HS-27A (cell line): ENCODE data around the gene TSPAN31.
"Not testable (repeated sequence)": the region's sequence is repeated elsewhere in the genome, so short reads cannot be mapped to it uniquely, and the experiment has no call there.

Experiments used
- DNase-seq: peaks from one replicate; pipeline ENCODE4 v3.0.0-alpha.2; 2012; ENCODE audit warnings: low read depth, missing footprints

The TSPAN31 gene

GRCh38 chr12:57744777-57745484, at the start of gene TSPAN31:
TSS of gene TSPAN31 (plus strand) at chr12:57745039. CDS start at chr12:57745155, 116 bp downstream.
- peak; percentile 97 for DNase-seq

GRCh38 chr12:57695770-57696432, 48.9 kb upstream of the TSPAN31 start:
- DNase-seq: no peak

GRCh38 chr12:57697076-57697475, 47.8 kb upstream of the TSPAN31 start:
- DNase-seq: no peak

- no peak for DNase-seq
Observed at GRCh38 chr12:57698414-57698813, 46.4 kb upstream of the TSPAN31 start.

GRCh38 chr12:57700317-57700716, 44.5 kb upstream of the TSPAN31 start:
- no peak for DNase-seq

- no peak for DNase-seq
Observed at GRCh38 chr12:57707250-57707649, 37.6 kb upstream of the TSPAN31 start.

GRCh38 chr12:57708296-57708695, 36.5 kb upstream of the TSPAN31 start:
- no peak for DNase-seq

GRCh38 chr12:57712701-57713100, 32.1 kb upstream of the TSPAN31 start:
- DNase-seq: no peak

- DNase-seq: no peak
Observed at GRCh38 chr12:57713209-57713608, 31.6 kb upstream of the TSPAN31 start.

GRCh38 chr12:57715036-57715748, 29.6 kb upstream of the TSPAN31 start:
- DNase-seq: not testable (repeated sequence)

GRCh38 chr12:57715786-57716185, 29.1 kb upstream of the TSPAN31 start:
- DNase-seq: no peak

GRCh38 chr12:57716305-57716704, 28.5 kb upstream of the TSPAN31 start:
- no peak for DNase-seq

- no peak for DNase-seq
Observed at GRCh38 chr12:57717131-57717530, 27.7 kb upstream of the TSPAN31 start.

- DNase-seq: no peak
Observed at GRCh38 chr12:57717846-57718640, 26.8 kb upstream of the TSPAN31 start.

GRCh38 chr12:57718641-57719528, 26.0 kb upstream of the TSPAN31 start:
- DNase-seq: no peak

GRCh38 chr12:57719777-57720605, 24.8 kb upstream of the TSPAN31 start:
- DNase-seq: no peak

GRCh38 chr12:57720606-57721595, 23.9 kb upstream of the TSPAN31 start:
- DNase-seq: no peak

- not testable (repeated sequence) for DNase-seq
Observed at GRCh38 chr12:57721846-57722608, 22.8 kb upstream of the TSPAN31 start.
